RWPE1 (cell line): ENCODE results near the gene NFAT5.
"Not testable (repeated sequence)": the region's sequence is repeated elsewhere in the genome, so short reads cannot be mapped to it uniquely, and the experiment has no call there.

Experiments
- CTCF ChIA-PET: fragments of 350-600 bp; sonication (Branson Sonifier 250); formaldehyde crosslinking; extraction: SDS; loops from one replicate; lab custom pipeline; 2021; lab: Yijun Ruan, JAX
- POLR2A ChIA-PET: fragments of 400-600 bp; formaldehyde crosslinking; extraction: SDS; loops from one replicate; lab custom pipeline; 2020; ENCODE audit warnings: antibody characterized with exemption; ENCODE audit not compliant: low non-redundant PET; lab: Yijun Ruan, JAX
- DNase-seq: peaks from one replicate; pipeline ENCODE4 v3.0.0; 2012; ENCODE audit warnings: low spot score
- H3K27ac ChIP-seq: fragments of 450-650 bp; 2 replicates; pipeline ENCODE4 v1.5.1; 2017
- CTCF ChIP-seq: fragments of 450-650 bp; conservative IDR thresholded peaks from 2 replicates; pipeline ENCODE4 v1.5.1; 2017; ENCODE audit warnings: low read depth, mild to moderate bottlenecking

Gene NFAT5

DNA sequence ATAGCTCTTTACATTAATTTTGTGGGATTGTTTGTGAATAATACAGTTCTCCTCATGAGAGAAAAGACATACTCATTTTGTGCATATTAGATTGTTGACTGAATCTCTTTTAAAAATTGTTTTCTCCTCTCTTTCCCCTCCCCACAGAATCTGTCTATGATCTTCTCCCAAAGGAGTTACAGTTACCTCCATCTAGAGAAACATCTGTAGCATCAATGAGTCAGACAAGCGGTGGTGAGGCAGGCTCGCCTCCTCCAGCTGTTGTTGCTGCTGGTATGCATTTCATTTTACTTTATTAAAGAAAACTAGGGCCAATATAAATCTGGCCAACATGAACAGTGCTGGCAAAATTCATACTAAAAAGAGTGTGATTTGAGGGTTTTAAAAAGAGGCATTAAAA, 60.5 kb downstream of the NFAT5 start:
- no peak for TF ChIP-seq CTCF
- H3K27ac ChIP-seq: no peak overlapping the region
- CTCF ChIA-PET: no interaction called here
- no peak for DNase-seq
- POLR2A ChIA-PET: no interaction called here

- TF ChIP-seq CTCF: no peak
- CTCF ChIA-PET: no interaction called here
- no peak overlapping the region for H3K27ac ChIP-seq
- DNase-seq: no peak
- POLR2A ChIA-PET: no interaction called here
Measured at GRCh38 chr16:69632828-69633227, 67.1 kb downstream of the NFAT5 start.

- no peak overlapping the region for H3K27ac ChIP-seq
- TF ChIP-seq CTCF: no peak
- POLR2A ChIA-PET: no interaction called here
- no peak for DNase-seq
- CTCF ChIA-PET: no interaction called here
Measured at GRCh38 chr16:69633375-69633774, 67.6 kb downstream of the NFAT5 start.

- CTCF ChIA-PET, POLR2A ChIA-PET: not testable (repeated sequence)
Measured at GRCh38 chr16:69636563-69637146, 70.9 kb downstream of the NFAT5 start.

GRCh38 chr16:69637206-69637865, 71.6 kb downstream of the NFAT5 start:
- POLR2A ChIA-PET, H3K27ac ChIP-seq, DNase-seq: not testable (repeated sequence)
- CTCF ChIA-PET: interaction anchor here (0.6 kb wide), 1 partner anchor 63 kb away, joined by 3 read pairs; no protein-coding TSS in a partner anchor

More at GRCh38 chr16:69636563-69637146, 70.9 kb downstream of the NFAT5 start:
- not testable (repeated sequence) for H3K27ac ChIP-seq, DNase-seq

DNA sequence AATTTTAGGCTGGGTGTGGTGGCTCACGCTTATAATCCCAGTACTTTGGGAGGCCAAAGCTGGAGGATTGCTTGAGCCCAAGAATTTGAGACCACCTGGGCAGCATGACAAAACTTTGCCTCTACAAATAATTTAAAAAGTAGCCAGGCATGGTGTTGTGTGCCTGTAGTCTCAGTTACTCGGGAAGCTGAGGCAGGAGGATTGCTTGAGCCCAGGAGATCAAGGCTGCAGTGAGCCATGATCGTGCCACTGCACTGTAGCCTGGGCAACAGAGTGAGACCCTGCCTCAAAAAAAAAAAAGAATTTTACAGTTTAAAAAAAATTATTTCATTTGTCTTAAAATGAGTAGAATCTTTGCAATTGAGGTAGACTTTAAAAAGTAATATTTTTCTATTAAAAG, 78.2 kb downstream of the NFAT5 start:
- DNase-seq, POLR2A ChIA-PET, H3K27ac ChIP-seq: not testable (repeated sequence)
- CTCF ChIA-PET: interaction anchor here (0.6 kb wide), 1 partner anchor 26 kb away, joined by 5 read pairs; no protein-coding TSS in a partner anchor

DNA sequence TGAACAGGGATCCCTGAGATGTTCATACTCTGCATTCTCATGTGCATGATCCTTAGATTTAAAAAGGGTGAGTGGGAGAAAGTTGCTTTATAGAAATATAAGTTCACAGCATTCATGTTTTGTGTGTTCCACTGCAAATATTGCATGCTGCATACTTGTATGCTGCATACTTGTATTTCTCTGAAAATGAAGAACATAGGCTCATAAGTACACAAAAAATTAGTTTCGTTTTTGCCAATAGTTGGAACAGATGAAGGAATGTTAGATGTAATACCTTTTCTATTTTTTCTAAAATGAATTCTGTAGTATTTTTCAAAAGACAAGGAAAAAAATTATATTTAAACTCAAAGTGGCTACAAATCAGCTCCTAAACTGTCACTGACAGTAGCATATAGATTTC, 79.0 kb downstream of the NFAT5 start:
- CTCF ChIA-PET: no interaction called here
- POLR2A ChIA-PET: no interaction called here
- no peak for TF ChIP-seq CTCF
- no peak overlapping the region for H3K27ac ChIP-seq
- no peak for DNase-seq

DNA sequence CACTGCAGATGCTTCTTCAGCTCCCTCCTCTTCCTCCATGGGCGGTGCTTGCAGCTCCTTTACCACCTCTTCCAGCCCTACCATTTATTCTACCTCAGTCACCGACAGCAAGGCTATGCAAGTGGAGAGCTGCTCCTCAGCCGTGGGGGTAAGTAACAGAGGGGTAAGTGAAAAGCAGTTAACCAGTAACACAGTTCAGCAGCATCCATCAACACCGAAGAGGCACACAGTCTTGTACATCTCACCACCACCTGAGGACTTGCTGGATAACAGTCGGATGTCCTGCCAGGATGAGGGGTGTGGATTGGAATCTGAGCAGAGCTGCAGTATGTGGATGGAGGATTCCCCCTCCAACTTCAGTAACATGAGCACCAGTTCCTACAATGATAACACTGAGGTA, 81.3 kb downstream of the NFAT5 start:
- TF ChIP-seq CTCF: no peak
- no peak for DNase-seq
- ChIA-PET CTCF (no interaction called here), POLR2A (no interaction called here)
- H3K27ac ChIP-seq: no peak overlapping the region
